Fibroblast of skin of right quadriceps (primary cell): Measurements from ENCODE around the gene EN1.
A peak's percentile ranks its signal among the peaks of the same experiment; 100 is the strongest.

Experiments used
- DNase-seq: peaks from one replicate; pipeline ENCODE4 v3.0.0-alpha.2; 2013

The EN1 gene

DNA sequence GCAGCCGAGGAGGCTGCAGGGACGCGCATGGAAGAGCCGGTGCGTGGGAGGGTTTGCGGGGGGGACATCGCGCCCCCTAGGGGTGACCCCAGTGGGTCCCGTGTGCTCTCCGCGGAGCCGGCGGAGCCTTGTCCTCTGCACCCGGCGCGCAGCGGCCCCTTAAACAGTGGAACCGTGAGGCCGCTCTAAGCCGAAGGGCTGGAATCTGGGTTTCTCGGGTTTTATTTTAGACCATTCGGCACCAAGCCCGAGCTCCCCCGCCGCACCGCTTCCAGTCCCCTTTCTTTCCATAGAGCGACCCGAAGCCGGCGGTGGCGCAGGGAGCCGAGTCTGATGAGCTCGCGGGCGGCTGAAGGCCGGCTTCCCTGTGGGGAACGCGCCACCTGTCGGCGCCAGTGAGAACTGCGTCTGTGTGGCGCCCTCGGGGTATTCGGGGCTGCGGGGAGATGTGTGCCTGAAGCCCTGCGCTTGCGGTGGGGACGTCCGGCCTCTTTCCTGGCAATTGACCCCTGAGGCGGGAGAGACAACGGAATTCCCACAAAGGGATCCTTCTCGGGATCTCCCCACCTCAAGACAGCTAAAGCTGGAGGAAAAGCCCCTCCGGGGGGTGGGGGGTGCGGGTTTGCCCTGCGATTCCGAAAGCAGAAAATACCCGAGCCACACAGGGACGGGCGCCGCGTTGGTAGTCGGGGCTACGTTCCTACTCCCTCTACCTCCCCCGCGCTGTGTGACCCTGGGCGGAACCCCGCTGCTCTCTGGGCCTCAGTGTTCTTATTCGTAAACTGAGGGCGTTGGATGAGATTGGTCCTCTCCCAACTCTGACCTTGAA lies 8.2 kb upstream of the EN1 start:
- peak; percentile 91 for DNase-seq

DNA sequence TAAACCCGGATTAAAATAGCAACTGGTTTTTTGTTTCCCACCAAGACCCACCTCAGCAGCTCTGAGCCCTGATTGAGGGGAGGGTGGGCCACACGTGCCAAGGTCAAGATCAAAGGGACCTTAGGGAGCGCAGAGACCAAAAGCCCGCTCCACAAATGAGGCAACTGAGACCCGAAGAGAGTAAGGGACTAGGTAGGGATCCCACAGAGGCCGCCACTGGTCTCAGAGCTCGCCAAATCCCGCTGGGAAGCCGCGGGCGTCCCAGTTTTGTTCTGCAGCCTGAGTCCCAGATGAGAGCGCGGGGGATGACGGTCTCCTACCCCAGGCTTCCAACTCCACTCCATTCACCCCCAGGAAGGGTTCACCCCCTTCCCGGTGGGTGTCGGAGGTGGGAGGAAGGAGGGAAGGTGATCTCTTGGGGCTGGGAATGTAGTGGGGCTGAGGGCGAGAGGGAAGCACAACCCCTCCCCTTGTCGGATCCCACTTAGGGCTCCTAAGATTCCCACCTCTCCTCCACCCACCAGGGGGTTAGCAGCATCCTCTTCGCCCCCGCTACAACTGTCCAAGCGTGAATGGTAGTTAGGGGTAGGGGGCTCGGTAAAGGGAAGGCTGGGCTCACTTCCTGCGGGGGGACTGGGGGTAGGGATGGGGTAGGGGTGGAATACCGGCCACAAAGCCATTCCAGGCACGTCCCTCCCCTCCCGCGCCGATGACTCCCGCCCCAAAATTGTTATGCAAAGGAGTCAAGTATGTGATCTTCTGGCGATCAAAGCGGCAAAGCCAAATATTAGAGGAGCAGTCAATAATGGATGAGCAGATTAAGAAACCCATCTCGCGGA lies 7.3 kb upstream of the EN1 start:
- peak; percentile 44 for DNase-seq

DNA sequence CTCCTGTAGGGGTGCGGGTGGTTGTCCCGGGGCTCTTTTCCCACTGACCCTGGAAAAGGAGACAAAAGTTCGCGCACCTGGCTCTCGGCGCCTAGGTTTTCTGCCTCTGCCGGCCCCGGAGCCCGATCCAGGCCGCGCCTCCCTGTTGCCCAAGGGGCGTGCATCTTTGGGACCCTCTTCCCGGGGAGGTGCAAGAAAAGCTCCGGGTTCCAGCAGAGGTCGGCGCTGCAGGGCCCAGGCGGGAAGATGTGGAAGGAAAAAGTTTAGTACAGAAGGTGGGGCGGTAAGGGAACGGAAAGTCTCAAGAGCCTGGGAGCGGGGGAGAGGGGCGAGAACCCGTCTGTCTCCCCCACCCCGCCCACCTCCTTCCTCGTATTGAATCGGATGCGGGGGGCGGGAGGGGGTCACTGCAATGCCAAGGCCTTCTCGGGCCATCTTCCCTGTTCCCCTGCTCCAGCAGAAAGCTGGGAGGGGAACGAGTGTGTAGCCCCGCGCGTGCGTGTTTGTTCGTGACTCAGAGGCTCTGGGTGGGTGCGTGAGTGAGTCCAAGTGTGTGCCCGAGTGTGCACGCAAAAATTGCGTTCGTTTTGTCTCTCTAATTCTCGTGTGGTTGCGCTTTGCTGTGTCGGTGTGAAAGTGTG lies 6.3 kb upstream of the EN1 start:
- DNase-seq: no peak

GRCh38 chr2:118853129-118853640 lies 5.7 kb upstream of the EN1 start:
- DNase-seq: no peak

- no peak for DNase-seq
Measured at GRCh38 chr2:118852605-118853128, 5.2 kb upstream of the EN1 start.

- DNase-seq: no peak
Measured at GRCh38 chr2:118851650-118852049, 4.2 kb upstream of the EN1 start.

DNA sequence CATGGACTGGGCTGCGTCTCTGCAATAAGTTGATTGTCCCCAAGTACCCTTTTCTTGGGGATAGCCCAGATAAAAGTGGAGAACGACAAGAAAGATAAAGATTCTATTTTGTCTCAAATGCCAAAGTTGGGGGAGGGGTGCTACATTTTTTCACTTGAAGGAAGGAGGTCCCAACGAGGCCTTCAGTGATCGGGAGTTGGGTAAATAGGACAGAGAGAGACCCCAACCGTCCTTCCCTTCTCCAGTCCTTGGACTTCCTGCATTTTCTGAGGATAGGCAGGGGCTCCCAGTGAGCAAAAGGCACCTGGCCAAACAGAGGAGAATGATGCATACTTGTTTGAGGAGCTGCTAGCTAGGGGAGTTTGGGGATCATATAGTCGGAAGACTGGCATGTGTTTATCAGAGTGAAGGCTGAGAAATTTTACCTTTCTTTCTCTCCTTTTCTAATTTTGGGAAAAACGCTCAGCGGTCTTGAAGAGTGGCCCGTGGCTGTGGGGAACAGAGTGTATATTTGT lies 3.5 kb upstream of the EN1 start:
- no peak for DNase-seq

DNA sequence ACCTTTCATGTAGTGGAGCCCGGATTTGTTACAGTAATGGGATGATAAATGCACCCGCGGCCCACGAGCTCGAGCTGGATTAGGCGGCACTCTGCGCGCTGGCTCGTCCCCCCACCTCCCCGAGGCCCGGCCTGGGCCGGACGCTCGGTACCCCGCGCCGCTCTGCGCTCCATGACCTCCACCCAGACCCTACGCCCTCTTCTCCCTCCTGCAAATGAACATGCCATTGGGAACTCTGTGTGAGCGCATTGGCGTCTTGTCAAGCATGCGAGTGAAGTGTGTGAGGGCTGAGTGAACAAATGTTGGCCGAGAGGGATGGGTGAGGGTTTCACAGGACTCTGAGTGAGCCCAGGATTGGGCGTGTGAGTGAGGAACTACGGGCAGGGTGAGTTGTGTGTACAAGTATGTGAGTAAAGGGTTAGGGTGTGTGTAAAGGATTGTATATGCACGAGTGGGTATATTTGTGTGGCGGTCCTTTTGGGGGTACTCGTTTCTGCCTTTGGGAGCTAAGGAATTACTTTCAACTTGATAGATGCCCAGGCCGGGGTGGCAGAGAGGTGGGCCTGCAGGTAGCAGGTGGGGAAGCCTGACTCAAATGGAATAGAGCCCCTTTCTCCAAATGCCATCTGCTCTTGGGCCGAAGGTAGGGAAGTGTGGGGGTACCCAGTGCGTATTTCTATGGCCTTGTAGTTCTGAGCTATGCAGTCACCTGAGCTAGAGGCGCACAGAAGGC lies 2.9 kb upstream of the EN1 start:
- DNase-seq: no peak

DNA sequence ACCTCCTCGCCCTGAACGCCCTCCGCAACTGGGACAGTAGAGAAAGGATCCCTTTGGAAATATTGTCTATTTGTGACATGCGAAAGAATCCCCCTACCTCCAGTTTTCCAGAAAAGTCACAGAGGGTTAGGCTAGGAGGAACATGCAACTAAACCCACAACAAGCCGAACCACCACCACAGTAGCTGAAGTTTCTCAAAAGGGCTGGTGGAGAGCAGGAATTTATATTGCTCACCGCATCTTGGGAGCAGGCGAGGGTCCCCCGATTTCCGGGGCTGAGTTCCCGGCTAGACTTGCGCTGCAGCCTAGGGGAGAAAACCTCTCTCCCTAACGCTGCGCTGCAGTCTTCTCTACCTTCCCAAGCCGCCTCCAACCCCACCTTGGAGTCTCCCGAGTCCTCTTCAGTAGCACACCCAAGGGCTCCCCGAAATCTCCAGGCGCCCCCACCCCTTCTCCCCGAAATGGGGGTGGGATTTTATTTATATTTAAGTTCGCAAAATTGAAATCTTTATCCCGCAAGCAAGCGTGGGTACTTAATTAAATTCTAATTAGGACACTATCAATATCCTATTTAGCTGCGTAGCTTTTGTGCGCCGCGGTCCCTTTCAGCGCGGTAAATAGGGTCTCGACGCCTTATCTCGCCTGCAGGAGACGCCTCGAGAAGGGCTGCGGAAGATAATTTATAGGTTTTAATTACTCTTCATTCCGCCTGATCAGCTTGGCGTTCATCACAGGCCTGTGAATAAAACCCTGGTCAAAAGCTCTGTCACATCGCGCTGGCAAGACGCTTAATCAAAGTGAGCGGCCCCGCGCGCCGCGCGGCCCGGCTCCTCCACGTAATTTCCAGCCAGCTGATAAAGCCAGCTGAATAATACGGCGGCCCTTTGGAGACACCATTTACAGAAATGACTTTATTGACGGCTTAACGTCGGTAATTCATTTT lies 2.0 kb upstream of the EN1 start:
- no peak for DNase-seq

DNA sequence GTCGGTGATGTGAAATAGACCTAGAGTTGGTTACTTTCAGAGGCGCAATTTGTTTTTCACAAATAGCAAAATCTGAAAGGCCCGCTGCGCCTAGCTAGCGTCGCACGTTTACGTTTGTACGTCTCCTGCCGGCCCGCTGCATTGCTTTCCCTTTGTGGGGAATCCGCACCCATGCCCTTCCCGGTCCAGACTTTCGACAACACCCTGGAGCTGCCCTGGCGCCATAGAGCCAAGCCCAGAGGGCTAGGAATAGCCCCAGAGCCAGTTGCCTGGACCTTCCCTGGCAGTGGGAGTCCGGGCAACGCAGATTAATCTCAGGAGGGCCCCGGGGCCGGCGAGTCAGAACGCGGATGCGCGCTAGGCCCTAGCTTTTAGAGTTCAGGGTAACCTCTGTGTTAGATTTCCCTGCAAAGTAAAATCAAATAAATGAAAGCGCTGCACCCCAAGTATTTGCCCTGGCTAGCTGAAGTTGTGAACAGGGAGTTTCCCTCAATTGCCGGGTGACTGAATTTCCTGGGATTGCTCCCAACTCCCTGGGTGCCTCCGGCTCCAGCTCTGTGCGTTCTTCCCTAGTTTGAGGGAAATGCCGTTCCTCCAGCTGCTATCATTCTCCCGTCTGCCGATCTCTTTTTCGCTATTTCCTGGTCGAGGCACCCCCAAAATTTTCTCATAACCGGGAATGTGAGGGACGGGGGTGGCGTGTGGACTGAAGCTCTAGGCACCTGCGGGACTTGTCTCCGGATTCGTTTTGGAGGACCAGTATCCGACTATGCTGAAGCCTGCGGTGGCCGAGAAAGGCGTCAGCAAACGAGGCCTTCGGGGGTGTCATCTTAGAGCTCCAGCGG lies 1.2 kb upstream of the EN1 start:
- no peak for DNase-seq

DNA sequence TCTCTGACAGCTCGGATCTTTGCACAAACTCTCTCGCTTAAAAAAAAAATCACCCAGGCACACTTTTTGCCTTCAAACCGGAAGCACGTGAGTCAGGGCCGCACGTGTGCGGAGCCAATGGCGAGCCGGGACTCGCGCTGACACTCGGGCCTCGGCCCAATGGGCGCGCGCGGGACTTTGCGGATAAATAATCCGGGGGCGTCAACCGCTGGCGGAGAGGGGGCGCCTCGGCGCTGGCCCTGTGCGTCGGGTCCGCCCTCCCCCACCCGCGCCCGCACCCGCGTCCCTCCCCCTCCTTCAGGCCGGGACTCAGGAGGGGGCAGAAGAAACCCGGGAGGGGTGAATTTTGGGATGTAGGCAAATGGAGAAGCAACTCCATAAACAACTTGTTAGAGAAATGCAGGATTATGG lies 319 bp upstream of the EN1 start:
- peak; percentile 98 for DNase-seq

GRCh38 chr2:118846442-118846952 lies 951 bp downstream of the EN1 start:
- DNase-seq: peak; percentile 53

DNA sequence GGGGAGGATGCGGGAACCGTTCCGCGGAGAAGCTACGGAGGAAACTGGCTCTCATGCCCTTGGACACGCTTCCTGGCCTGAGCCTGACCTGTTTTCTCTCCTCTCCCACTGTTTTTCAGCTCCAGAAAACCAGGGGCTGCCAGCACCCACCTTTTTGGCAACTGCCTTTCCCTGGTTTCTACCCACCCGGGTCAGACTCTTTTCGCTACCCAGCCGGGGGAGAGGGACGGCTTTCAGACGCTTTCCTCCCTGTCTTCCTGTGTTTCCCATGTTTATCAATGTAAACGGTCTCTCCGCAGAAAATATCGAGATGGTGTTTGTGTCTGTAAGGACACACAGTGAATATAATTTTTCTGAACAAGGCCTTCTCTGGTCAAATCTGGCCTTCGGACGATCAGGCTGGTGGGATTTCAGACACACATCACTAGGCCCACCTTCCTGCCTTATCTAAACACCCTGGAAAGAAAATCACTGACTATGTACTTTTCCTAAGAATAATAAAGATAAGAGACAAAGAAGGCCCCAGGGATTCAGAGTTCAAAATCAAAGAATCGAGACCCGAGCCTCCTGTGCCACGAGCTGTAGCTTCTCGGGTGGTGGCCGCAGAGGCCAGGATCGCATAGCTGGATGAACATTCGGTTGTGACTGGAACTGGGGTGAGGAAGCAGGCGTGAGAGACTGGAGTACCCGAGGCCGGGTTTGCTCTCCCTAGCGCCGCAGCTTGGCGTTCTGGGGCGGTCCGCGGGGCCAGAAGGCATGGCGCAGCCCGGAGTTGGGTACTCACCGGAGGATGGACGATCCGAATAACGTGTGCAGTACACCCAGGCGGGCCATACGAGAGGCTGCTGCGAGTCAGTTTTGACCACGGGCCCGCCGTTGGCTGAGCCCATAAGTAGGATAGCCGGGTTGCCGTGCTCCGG lies 1.7 kb downstream of the EN1 start:
- DNase-seq: peak; percentile 32

- DNase-seq: no peak
Measured at GRCh38 chr2:118845005-118845521, 2.4 kb downstream of the EN1 start.

- peak; percentile 40 for DNase-seq
Measured at GRCh38 chr2:118844261-118845004, 3.0 kb downstream of the EN1 start.

DNA sequence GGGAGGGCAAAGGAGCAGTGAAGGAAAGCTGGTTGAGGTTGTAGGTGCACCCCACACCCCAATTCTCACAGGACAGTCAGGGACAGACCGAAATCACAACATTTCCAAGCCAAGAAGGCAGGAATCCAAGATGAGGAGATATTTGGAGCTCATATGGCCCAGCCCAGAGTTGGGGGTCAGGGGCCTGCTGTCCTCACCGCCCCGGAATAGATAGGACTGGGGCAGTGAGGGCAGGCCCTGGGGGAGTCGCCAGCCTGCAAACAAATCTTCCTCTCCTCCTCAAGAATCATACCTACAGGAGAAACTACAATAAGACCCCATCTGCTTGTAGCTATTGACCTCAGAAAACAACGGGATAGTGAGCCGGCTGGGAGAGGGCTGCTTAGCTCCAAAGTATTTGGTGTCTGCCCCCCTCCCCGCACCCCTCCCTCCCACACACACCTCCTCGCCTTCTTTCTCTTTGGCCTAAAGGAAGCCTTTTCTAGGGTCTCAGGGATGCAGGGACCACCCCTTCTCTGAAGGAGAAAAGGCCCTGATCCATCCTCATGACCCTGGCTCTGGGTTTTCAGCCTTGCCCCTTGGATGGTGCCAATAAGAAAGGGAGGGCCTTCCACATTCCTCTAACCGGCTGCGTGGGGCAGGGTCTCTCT lies 3.8 kb downstream of the EN1 start:
- DNase-seq: no peak
